Heart right ventricle (tissue), 16 donors: Measurements from ENCODE around the gene PNMA8C. TPM values are rescaled to one million over a fixed set of nuclear protein-coding genes. Genes with fewer than 3 reads are reported as not detected.
"Not testable (repeated sequence)": the region's sequence is repeated elsewhere in the genome, so short reads cannot be mapped to it uniquely, and the experiment has no call there.

ENCODE experiments used
- ATAC-seq, 8 donors: fragments of 200-7000 bp; cut with Tn5 transposase; one replicate each; pipeline ENCODE4 v1.9.1; 2020; ENCODE audit warnings: mild to moderate bottlenecking in 8 of 8, moderate library complexity in 8 of 8, moderate number of reproducible peaks in 1 of 8
- DNase-seq, 2 donors: peaks; one replicate each; pipeline ENCODE4 v3.0.0-alpha.2; 2020
- H3K27ac ChIP-seq, 10 donors: fragments of 200-600 bp; sonication (generic) in 2 of 10; one replicate each; pipeline versions ENCODE4 v1.5.0 to v1.8.0; 2020 to 2022; ENCODE audit warnings: mild to moderate bottlenecking in 3 of 10
- H3K27me3 ChIP-seq, 7 donors: fragments of 200-600 bp; one replicate each; pipeline ENCODE4 v1.8.0; 2021 to 2022; ENCODE audit warnings: mild to moderate bottlenecking in 2 of 7
- H3K36me3 ChIP-seq, 9 donors: fragments of 200-600 bp; sonication (generic) in 1 of 9; one replicate each; pipeline versions ENCODE4 v1.5.0 to v1.8.0; 2020 to 2022; ENCODE audit warnings: mild to moderate bottlenecking in 2 of 9
- H3K4me1 ChIP-seq, 9 donors: fragments of 200-600 bp; sonication (generic) in 1 of 9; one replicate each; pipeline versions ENCODE4 v1.5.0 to v1.8.0; 2020 to 2022; ENCODE audit warnings: mild to moderate bottlenecking in 4 of 9
- H3K4me3 ChIP-seq, 10 donors: fragments of 200-600 bp; sonication (generic) in 2 of 10; one replicate each; pipeline versions ENCODE4 v1.5.0 to v1.8.0; 2020 to 2022; ENCODE audit warnings: mild to moderate bottlenecking in 7 of 10, moderate library complexity in 2 of 10
- H3K9me3 ChIP-seq, 11 donors: fragments of 200-600 bp in 10 of 11; sonication (generic) in 2 of 11; one replicate each; pipeline versions ENCODE4 v1.5.0 to v1.8.0; 2013 to 2022; ENCODE audit warnings: mild to moderate bottlenecking in 2 of 11, control low read depth in 1 of 11, moderate library complexity in 1 of 11
- CTCF ChIP-seq, 9 donors: fragments of 200-600 bp; sonication (generic) in 2 of 9; IDR thresholded peaks; one replicate each; pipeline versions ENCODE4 v1.5.0 to v1.8.0; 2021 to 2022; ENCODE audit warnings: antibody characterized with exemption in 9 of 9, mild to moderate bottlenecking in 5 of 9, moderate library complexity in 1 of 9
- WGBS, 2 donors: extraction: QIAGEN DNeasy Blood & Tissue Kit; methylation state at CpG; one replicate each; pipeline ENCODE4 v1.1.7; 2013; ENCODE audit warnings: inconsistent platforms in 1 of 2; 5-methylcytosine and 5-hydroxymethylcytosine counted together
- intact Hi-C, 10 donors: fragments of 100-400 bp; cut with DNase I; formaldehyde crosslinking; loops; one replicate each; pipeline versions ENCODE4 v1.11.1 to v1.14.2; 2022
- polyA plus RNA-seq, 2 donors: library from polyadenylated mRNA; stranded (reverse); fragments of 200-250 nt; gene quantifications; one replicate each; pipeline ENCODE4 v1.2.3, GENCODE V29; 2013
- total RNA-seq, 10 donors: library from RNA; stranded (reverse); fragmentation: NEBNext Ultra II Directional in 3 of 10; extraction: Animal tissue kit (Norgen Biotek cat#: 25700) in 3 of 10; gene quantifications; one replicate each; pipeline versions ENCODE4 v1.2.1 to v1.2.4, GENCODE V29; 2021 to 2023
- donor health status: Arrhythmogenic right ventricular cardiomyopathy.
- donor health status: ischemic (EF 13 %, LVEDD 7.1; RV severe dilation, severe dysfunction).
- donor health status: healthy with polysubstance abuse.
- donor health status: DM: no; HTN: yes; CAD: no.
- donor health status: DM: no; HTN: no; CAD: no.
- donor health status: ischemic (EF 25% LVEDD 6.9; RV normal size, moderate dysfunction).
- donor health status: ischemic (EF 25% LVEDD 5.7; RV mildly dilated, moderate dysfunction).
- donor health status: healthy.
- donor health status: DM: yes; HTN: yes; CAD: no.
- donor health status: Ischemic cardiomyopathy.
- donor health status: ischemic (EF 35%, LVEDD 5.7; RV mildly dilated, moderate dysfunction).
- donor health status: nonischemic (EF 11% LVEDD 7.7; RV severe dilation, severe dysfunction).
- donor health status: DM: yes; HTN: yes; CAD: no.
- donor health status: PGD.
- donor health status: ischemic (EF 29% LVEDD 5.4; RV normal size, mild dysfunction).
- donor health status: nonischemic (EF 23%, LVEDD 6.1; RV moderate dilation, normal function).

Gene PNMA8C
- total and polyA plus RNA-seq, 12 donors = 0.01 to 0.13 (median 0.07) TPM; not detected in 5

DNA sequence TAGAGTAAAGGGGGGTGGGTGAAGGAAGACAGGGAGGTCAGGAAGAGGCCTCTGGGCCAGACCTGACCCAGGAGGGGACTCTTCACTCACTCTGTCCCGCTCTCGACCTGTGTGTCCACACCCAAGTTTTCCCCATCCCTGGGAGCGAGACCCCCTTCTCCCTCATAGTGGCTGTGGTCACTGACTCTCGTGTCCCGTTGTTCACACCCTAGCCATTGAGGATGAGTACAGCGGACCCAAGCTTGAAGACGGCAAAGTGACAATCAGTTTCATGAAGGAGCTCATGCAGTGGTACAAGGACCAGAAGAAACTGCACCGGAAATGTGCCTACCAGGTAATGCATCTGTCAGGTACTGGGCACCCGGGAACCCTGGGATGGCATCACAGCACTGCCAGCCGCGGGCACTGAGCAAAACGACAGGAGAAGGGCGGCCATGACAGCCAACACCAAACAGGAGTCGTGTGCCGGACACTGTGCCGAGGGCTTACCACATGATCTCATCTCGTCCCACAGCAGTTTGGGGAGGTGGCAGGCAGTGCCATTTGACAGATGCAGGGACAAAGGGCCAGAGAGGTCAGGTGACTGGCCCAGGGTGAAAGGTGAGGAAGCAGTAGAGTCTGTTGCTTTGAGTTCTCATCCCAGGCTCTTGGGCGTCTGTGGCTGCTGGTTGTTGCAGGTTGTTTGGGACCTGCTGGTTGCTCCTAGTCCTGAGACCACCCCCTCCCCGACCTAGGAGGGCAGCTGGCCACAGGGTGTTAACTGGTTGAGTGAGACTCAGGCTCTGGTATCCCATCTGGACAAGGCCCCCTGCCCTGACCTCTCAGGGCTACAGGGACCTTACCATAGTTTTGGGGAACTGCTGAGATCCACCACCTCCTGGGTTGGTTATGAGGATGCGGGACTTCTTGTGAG, 52.2 kb downstream of the PNMA8C start:
- ATAC-seq (no peak), DNase-seq (no peak)
- 91 to 93% methylated on average over 20 of the region's 20 CpGs for WGBS, 2 donors
- Histone ChIP-seq H3K27me3 (no peaks in the 10 kb centered on the region), H3K27ac (peak overlapping the region in 3 of 10 donors; percentile 71 to 82 (median 80)), H3K4me3 (no peak overlapping the region), H3K36me3 (peaks cover 0 to 68% (median 18%) of the 10 kb centered on the region in 9 donors), H3K9me3 (no peaks in the 10 kb centered on the region), H3K4me1 (peaks cover 15 to 72% (median 54%) of the 10 kb centered on the region in 9 donors)
- no peak for TF ChIP-seq CTCF (IDR thresholded peaks at IDR 0.05)
- intact Hi-C loops = loop anchor here in 1 of 10 donors (5.0 kb wide), 1 partner anchor 79 kb away; the partner anchor contains the start of gene HIF3A

GRCh38 chr19:46375476-46376067, 53.2 kb downstream of the PNMA8C start:
- intact Hi-C loops = loop anchor here in 1 of 10 donors (5.0 kb wide), 1 partner anchor 78 kb away; the partner anchor contains the start of gene HIF3A
- ATAC-seq, H3K4me3 ChIP-seq, H3K9me3 ChIP-seq, H3K27me3 ChIP-seq, H3K27ac ChIP-seq, DNase-seq: not testable (repeated sequence)
- Histone ChIP-seq H3K4me1 (peaks cover 15 to 78% (median 63%) of the 10 kb centered on the region in 9 donors), H3K36me3 (peaks cover 0 to 67% (median 18%) of the 10 kb centered on the region in 9 donors)
- 94 to 97% methylated on average over 22 of the region's 22 CpGs for WGBS, 2 donors

Other genes starting within 250 kb of the PNMA8C start
- gene IGFL1, start 199.2 kb downstream of the PNMA8C start, total RNA-seq = not detected
- gene IGFL1, start 199.2 kb downstream of the PNMA8C start, polyA plus RNA-seq = not detected
- gene HIF3A, start 131.9 kb downstream of the PNMA8C start, total RNA-seq = 100 to 1,000 TPM in 1 of 10 donors, 10 to 100 TPM in 9; 22.7 to 141 (median 46.4) TPM
- 100 to 1,000 TPM in 1 of 2 donors, 10 to 100 TPM in 1; 49.3 to 204 TPM for gene HIF3A, start 131.9 kb downstream of the PNMA8C start, polyA plus RNA-seq
- 10 to 100 TPM; 69.9 to 89.5 (median 76.5) TPM for gene PPP5C, start 81.8 kb downstream of the PNMA8C start, total RNA-seq
- gene PPP5C, start 81.8 kb downstream of the PNMA8C start, polyA plus RNA-seq = 10 to 100 TPM; 51.6 to 80.3 TPM
- gene CCDC8, start 15.4 kb downstream of the PNMA8C start, total RNA-seq = 10 to 100 TPM; 21.3 to 37.3 (median 28.6) TPM
- 10 to 100 TPM; 14.4 to 15.0 TPM for gene CCDC8, start 15.4 kb downstream of the PNMA8C start, polyA plus RNA-seq
- 10 to 100 TPM in 3 of 10 donors, 1 to 10 TPM in 7; 7.2 to 12.3 (median 9.3) TPM for gene PNMA8A, start 42.6 kb upstream of the PNMA8C start, total RNA-seq
- gene PNMA8A, start 42.6 kb upstream of the PNMA8C start, polyA plus RNA-seq = 1 to 10 TPM; 2.8 to 3.0 TPM
- gene PNMA8B, start 66.9 kb upstream of the PNMA8C start, total RNA-seq = under 1 TPM; 0.47 to 0.95 (median 0.65) TPM
- gene PNMA8B, start 66.9 kb upstream of the PNMA8C start, polyA plus RNA-seq = under 1 TPM; 0.37 to 0.81 TPM
- gene CALM3, start 172.4 kb upstream of the PNMA8C start, total RNA-seq = 100 to 1,000 TPM; 214 to 488 (median 287) TPM
- gene CALM3, start 172.4 kb upstream of the PNMA8C start, polyA plus RNA-seq = 100 to 1,000 TPM; 304 to 370 TPM
- gene PTGIR, start 196.2 kb upstream of the PNMA8C start, total RNA-seq = 10 to 100 TPM in 1 of 10 donors, 1 to 10 TPM in 9; 1.4 to 13.7 (median 2.6) TPM
- 1 to 10 TPM; 5.5 to 8.5 TPM for gene PTGIR, start 196.2 kb upstream of the PNMA8C start, polyA plus RNA-seq
- 1 to 10 TPM in 2 of 10 donors, not detected in 8; 1.9 to 5.9 TPM for gene GNG8, start 207.3 kb upstream of the PNMA8C start, total RNA-seq
- not detected for gene GNG8, start 207.3 kb upstream of the PNMA8C start, polyA plus RNA-seq
- 10 to 100 TPM in 7 of 10 donors, 1 to 10 TPM in 3; 6.9 to 29.3 (median 14.9) TPM for gene DACT3, start 232.2 kb upstream of the PNMA8C start, total RNA-seq
- 1 to 10 TPM; 3.9 to 5.0 TPM for gene DACT3, start 232.2 kb upstream of the PNMA8C start, polyA plus RNA-seq